HEK293 (cell line): Measurements from ENCODE around the gene LIN7A.
A peak's percentile ranks its signal among the peaks of the same experiment; 100 is the strongest.

Experiments used
- CTCF ChIA-PET: fragments of 350-600 bp; formaldehyde crosslinking; extraction: SDS; loops from one replicate; lab custom pipeline; 2021; ENCODE audit warnings: antibody characterized with exemption; lab: Yijun Ruan, JAX
- POLR2A ChIA-PET: fragments of 300-600 bp; formaldehyde crosslinking; extraction: SDS; loops from one replicate; lab custom pipeline; 2020; ENCODE audit warnings: antibody characterized with exemption, inconsistent platforms; lab: Yijun Ruan, JAX
- H3K27ac ChIP-seq: fragments of 200-500 bp; sonication (Bioruptor generic); 2 replicates; pipeline ENCODE4 v1.5.1; 2014; ENCODE audit warnings: low read depth, low read length, control low read depth, inconsistent platforms; ENCODE audit errors: extremely low read depth
- H3K36me3 ChIP-seq, 2 experiments: fragments of 200-500 bp in 1 of 2; sonication (Bioruptor generic) in 1 of 2; 1 replicate in 1 of 2; 2 replicates in 1 of 2; pipeline ENCODE4 v1.5.1; 2014 to 2017; ENCODE audit warnings: inconsistent platforms in 2 of 2, low read length in 2 of 2; ENCODE audit not compliant: control insufficient read depth in 2 of 2, insufficient read depth in 1 of 2
- H3K4me1 ChIP-seq: fragments of 200-500 bp; sonication (Bioruptor generic); 2 replicates; pipeline ENCODE4 v1.5.1; 2014; ENCODE audit warnings: mild to moderate bottlenecking, low read length, inconsistent platforms; ENCODE audit not compliant: control insufficient read depth, insufficient read depth
- H3K4me3 ChIP-seq: 2 replicates; pipeline ENCODE4 v1.5.1; 2011; ENCODE audit warnings: low read depth, mild to moderate bottlenecking, control low read depth, low read length, moderate library complexity
- H3K9me3 ChIP-seq: fragments of 200-500 bp; sonication (Bioruptor generic); 2 replicates; pipeline ENCODE4 v1.5.1; 2014; ENCODE audit warnings: low read depth, low read length, inconsistent platforms; ENCODE audit not compliant: control insufficient read depth, insufficient read depth
- EGR2 ChIP-seq: fragments of 450-650 bp; formaldehyde crosslinking; IDR thresholded peaks from 2 replicates; pipeline ENCODE4 v1.5.1; 2016; ENCODE audit warnings: low read depth, missing biosample characterization, missing genetic modification characterization
- GLIS1 ChIP-seq: fragments of 450-650 bp; formaldehyde crosslinking; IDR thresholded peaks from 2 replicates; pipeline ENCODE4 v1.5.1; 2016; ENCODE audit warnings: missing biosample characterization, missing genetic modification characterization
- IKZF3 ChIP-seq: fragments of 450-650 bp; IDR thresholded peaks from 2 replicates; pipeline ENCODE4 v1.5.0; 2018; ENCODE audit warnings: missing biosample characterization, mild to moderate bottlenecking, missing genetic modification characterization, moderate library complexity
- KLF17 ChIP-seq: fragments of 450-650 bp; formaldehyde crosslinking; IDR thresholded peaks from 2 replicates; pipeline ENCODE4 v1.5.1; 2016; ENCODE audit warnings: missing biosample characterization, missing genetic modification characterization
- PBX3 ChIP-seq: sonication (generic); formaldehyde crosslinking; IDR thresholded peaks from 2 replicates; pipeline ENCODE4 v1.8.1; 2022; ENCODE audit warnings: mild to moderate bottlenecking, moderate library complexity, missing genetic modification reagents
- PRDM1 ChIP-seq: fragments of 450-650 bp; formaldehyde crosslinking; IDR thresholded peaks from 2 replicates; pipeline ENCODE4; 2016; ENCODE audit warnings: missing biosample characterization, missing genetic modification characterization
- PRDM10 ChIP-seq: fragments of 450-650 bp; formaldehyde crosslinking; IDR thresholded peaks from 2 replicates; pipeline ENCODE4 v1.5.1; 2016; ENCODE audit warnings: missing biosample characterization, missing genetic modification characterization
- REST ChIP-seq: fragments of 450-650 bp; formaldehyde crosslinking; IDR thresholded peaks from 2 replicates; pipeline ENCODE4 v1.5.1; 2016; ENCODE audit warnings: missing biosample characterization, missing genetic modification characterization
- SP3 ChIP-seq: fragments of 450-650 bp; formaldehyde crosslinking; IDR thresholded peaks from 2 replicates; pipeline ENCODE4 v1.5.1; 2016; ENCODE audit warnings: missing biosample characterization, missing genetic modification characterization
- ZBTB17 ChIP-seq: fragments of 450-650 bp; formaldehyde crosslinking; IDR thresholded peaks from 2 replicates; pipeline ENCODE4 v1.5.1; 2016; ENCODE audit warnings: missing biosample characterization, missing genetic modification characterization
- ZBTB20 ChIP-seq: fragments of 450-650 bp; formaldehyde crosslinking; IDR thresholded peaks from 2 replicates; pipeline ENCODE4 v1.5.1; 2016; ENCODE audit warnings: missing biosample characterization, missing genetic modification characterization
- ZBTB26 ChIP-seq: fragments of 450-650 bp; formaldehyde crosslinking; optimal IDR thresholded peaks from 2 replicates; pipeline ENCODE3; 2016; ENCODE audit warnings: missing biosample characterization, mild to moderate bottlenecking, missing genetic modification characterization
- ZBTB48 ChIP-seq: fragments of 450-650 bp; formaldehyde crosslinking; IDR thresholded peaks from 2 replicates; pipeline ENCODE4 v1.5.1; 2016; ENCODE audit warnings: missing biosample characterization, missing genetic modification characterization
- ZFHX2 ChIP-seq: fragments of 450-650 bp; formaldehyde crosslinking; conservative IDR thresholded peaks from 2 replicates; pipeline ENCODE4 v1.5.1; 2016; ENCODE audit warnings: missing biosample characterization, missing genetic modification characterization
- ZNF398 ChIP-seq: fragments of 450-650 bp; formaldehyde crosslinking; IDR thresholded peaks from 2 replicates; pipeline ENCODE4 v1.5.1; 2017; ENCODE audit warnings: missing biosample characterization, missing genetic modification characterization
- ZNF610 ChIP-seq: fragments of 450-650 bp; formaldehyde crosslinking; IDR thresholded peaks from 2 replicates; pipeline ENCODE4 v1.5.1; 2016; ENCODE audit warnings: missing biosample characterization, missing genetic modification characterization, borderline replicate concordance
- ZSCAN16 ChIP-seq: fragments of 450-650 bp; formaldehyde crosslinking; IDR thresholded peaks from 2 replicates; pipeline ENCODE4 v1.5.1; 2016; ENCODE audit warnings: missing biosample characterization, missing genetic modification characterization
- ZSCAN4 ChIP-seq: fragments of 450-650 bp; formaldehyde crosslinking; IDR thresholded peaks from 2 replicates; pipeline ENCODE4 v1.5.1; 2017; ENCODE audit warnings: missing biosample characterization, missing genetic modification characterization

LIN7A gene

GRCh38 chr12:80937391-80938238 is at the start of gene LIN7A:
TSS of gene LIN7A (minus strand) at chr12:80937934. CDS start at chr12:80937722, 212 bp downstream.
- Histone ChIP-seq H3K4me3 (peak within 1 kb of the TSS; percentile 79), H3K9me3 (no peaks in the 10 kb centered on the region), H3K36me3 (no peaks in the 10 kb centered on the region), H3K4me1 (peaks cover 2% of the 10 kb centered on the region), H3K27ac (peak within 1 kb of the TSS; percentile 65; the same call in 1 of the 2 replicates)
- ChIA-PET CTCF (no interaction called here), POLR2A (no interaction called here)
- peak; percentile 75 for TF ChIP-seq REST (tag by site-specific recombination)
- TF ChIP-seq ZBTB17 (tag by site-specific recombination) = 0 out of 2 replicates have a peak, but pooled peaks have one; percentile 2
- peak; percentile 56 for TF ChIP-seq SP3 (tag by site-specific recombination)
- peak; percentile 85 for TF ChIP-seq PRDM10 (tag by site-specific recombination)
- TF ChIP-seq PRDM1 (tag by site-specific recombination) = peak; percentile 53; the same call in 1 of the 2 replicates
- peak; percentile 92 for TF ChIP-seq ZNF398 (tag by site-specific recombination)
- peak; percentile 51 for TF ChIP-seq EGR2 (tag by site-specific recombination)
- 0 out of 2 replicates have a peak, but pooled peaks have one; percentile 31 for TF ChIP-seq PBX3 (CRISPR knock-in tag)
- TF ChIP-seq IKZF3 (tag by site-specific recombination) = 0 out of 2 replicates have a peak, but pooled peaks have one; percentile 15
- TF ChIP-seq ZSCAN4 (tag by site-specific recombination) = peak; percentile 56; the same call in 1 of the 2 replicates
- no peak for TF ChIP-seq ZBTB48 (tag by site-specific recombination)
- peak; percentile 29; the same call in 1 of the 2 replicates for TF ChIP-seq ZBTB20 (tag by site-specific recombination)
- TF ChIP-seq ZSCAN16 (tag by site-specific recombination) = peak; percentile 26; the same call in 1 of the 2 replicates
- peak; percentile 19; the same call in 1 of the 2 replicates for TF ChIP-seq KLF17 (tag by site-specific recombination)
- TF ChIP-seq ZBTB26 = peak; percentile 77
- peak; percentile 83 for TF ChIP-seq GLIS1 (tag by site-specific recombination)
- TF ChIP-seq ZNF610 (tag by site-specific recombination) = peak; percentile 40; the same call in 1 of the 2 replicates
- peak; percentile 58 for TF ChIP-seq ZFHX2 (tag by site-specific recombination)
